WTC11 (cell line): ENCODE data around the gene MED10. TPM values are rescaled to one million over a fixed set of nuclear protein-coding genes. Genes with fewer than 3 reads are reported as not detected.

Experiments
- ATAC-seq: fragments of 200-7000 bp; cut with Tn5 transposase; 2 replicates; pipeline ENCODE4 v1.10.0; 2021; ENCODE audit warnings: mild to moderate bottlenecking, moderate library complexity
- CTCF ChIA-PET: fragments of 300-600 bp; sonication (Branson Sonifier 250); formaldehyde crosslinking; loops from one replicate; lab custom pipeline; 2021; ENCODE audit warnings: antibody characterized with exemption; lab: Charles Lee
- POLR2A ChIA-PET: fragments of 350-600 bp; sonication (Branson Sonifier 250); formaldehyde crosslinking; loops from one replicate; lab custom pipeline; 2021; ENCODE audit warnings: antibody characterized with exemption; lab: Charles Lee
- DNase-seq: peaks from one replicate; pipeline ENCODE4 v3.0.0; 2021; ENCODE audit warnings: low spot score
- H3K27ac Mint-ChIP-seq: 2 replicates; pipeline ENCODE4 v1.8.0; 2021; ENCODE audit warnings: mixed read lengths
- H3K27me3 Mint-ChIP-seq: 2 replicates; pipeline ENCODE4 v1.8.0; 2021; ENCODE audit warnings: low read depth, mild to moderate bottlenecking, moderate library complexity, mixed read lengths
- H3K36me3 Mint-ChIP-seq: 2 replicates; pipeline ENCODE4 v1.8.0; 2021; ENCODE audit warnings: mixed read lengths
- H3K4me1 Mint-ChIP-seq: 2 replicates; pipeline ENCODE4 v1.8.0; 2022; ENCODE audit warnings: mixed read lengths
- H3K4me3 Mint-ChIP-seq: 2 replicates; pipeline ENCODE4 v1.8.0; 2021; ENCODE audit warnings: mild to moderate bottlenecking, moderate library complexity, mixed read lengths
- H3K9me3 Mint-ChIP-seq: 2 replicates; pipeline ENCODE4 v1.8.0; 2021; ENCODE audit warnings: mixed read lengths
- CBFB ChIP-seq: sonication (generic); formaldehyde crosslinking; IDR thresholded peaks from 2 replicates; pipeline ENCODE4 v1.8.1; 2022; ENCODE audit warnings: mild to moderate bottlenecking, low read depth, missing genetic modification reagents
- CREB1 ChIP-seq: sonication (generic); formaldehyde crosslinking; IDR thresholded peaks from 2 replicates; pipeline ENCODE4 v1.8.0; 2023; ENCODE audit warnings: mild to moderate bottlenecking, missing genetic modification reagents
- FOXP1 ChIP-seq: sonication (generic); formaldehyde crosslinking; IDR thresholded peaks from 2 replicates; pipeline ENCODE4 v1.8.0; 2022; ENCODE audit warnings: missing genetic modification reagents, mild to moderate bottlenecking, moderate library complexity, borderline replicate concordance
- GABPB1 ChIP-seq: sonication (generic); formaldehyde crosslinking; IDR thresholded peaks from 2 replicates; pipeline ENCODE4 v1.8.1; 2023; ENCODE audit warnings: mild to moderate bottlenecking, missing genetic modification reagents
- KAT7 ChIP-seq: sonication (generic); formaldehyde crosslinking; IDR thresholded peaks from 2 replicates; pipeline ENCODE4 v1.8.1; 2023; ENCODE audit warnings: missing genetic modification reagents, mild to moderate bottlenecking, borderline replicate concordance
- NFATC4 ChIP-seq: fragments of 250-450 bp; sonication (Bioruptor Pico); IDR thresholded peaks from 2 replicates; pipeline ENCODE4 v1.9.0; 2021; ENCODE audit warnings: mild to moderate bottlenecking
- RORB ChIP-seq: fragments of 250-450 bp; sonication (Bioruptor Pico); IDR thresholded peaks from 2 replicates; pipeline ENCODE4 v1.9.0; 2021; ENCODE audit warnings: mild to moderate bottlenecking
- TEAD4 ChIP-seq: sonication (generic); formaldehyde crosslinking; IDR thresholded peaks from 2 replicates; pipeline ENCODE4 v1.8.0; 2022; ENCODE audit warnings: mild to moderate bottlenecking, missing genetic modification reagents
- ZNF121 ChIP-seq: sonication (generic); formaldehyde crosslinking; IDR thresholded peaks from 2 replicates; pipeline ENCODE4 v1.8.0; 2023; ENCODE audit warnings: missing genetic modification reagents
- total RNA-seq: library from RNA; stranded (reverse); gene quantifications from 3 replicates; pipeline ENCODE4 v1.2.3, GENCODE V29; 2021
- TF ChIP-seq, protein P1 (sequence below): sonication (generic); formaldehyde crosslinking; IDR thresholded peaks from 2 replicates; pipeline ENCODE4 v1.8.1; 2023; ENCODE audit warnings: mild to moderate bottlenecking, missing genetic modification reagents
- TF ChIP-seq, protein P2 (sequence below): sonication (generic); formaldehyde crosslinking; IDR thresholded peaks from 2 replicates; pipeline ENCODE4 v1.8.0; 2023; ENCODE audit warnings: missing genetic modification reagents
- TF ChIP-seq, protein P3 (sequence below): fragments of 200-600 bp; IDR thresholded peaks from 2 replicates; pipeline ENCODE4 v1.8.0; 2022; ENCODE audit warnings: antibody characterized with exemption
- TF ChIP-seq, protein P4 (sequence below): sonication (generic); formaldehyde crosslinking; IDR thresholded peaks from 2 replicates; pipeline ENCODE4 v1.8.0; 2022; ENCODE audit warnings: mild to moderate bottlenecking, missing genetic modification reagents
- TF ChIP-seq, protein P5 (sequence below): sonication (generic); formaldehyde crosslinking; IDR thresholded peaks from 2 replicates; pipeline ENCODE4 v1.8.1; 2023; ENCODE audit warnings: mild to moderate bottlenecking, missing genetic modification reagents

Gene MED10
- total RNA-seq, 1 experiment from 2014 or later: 17.2 TPM

DNA sequence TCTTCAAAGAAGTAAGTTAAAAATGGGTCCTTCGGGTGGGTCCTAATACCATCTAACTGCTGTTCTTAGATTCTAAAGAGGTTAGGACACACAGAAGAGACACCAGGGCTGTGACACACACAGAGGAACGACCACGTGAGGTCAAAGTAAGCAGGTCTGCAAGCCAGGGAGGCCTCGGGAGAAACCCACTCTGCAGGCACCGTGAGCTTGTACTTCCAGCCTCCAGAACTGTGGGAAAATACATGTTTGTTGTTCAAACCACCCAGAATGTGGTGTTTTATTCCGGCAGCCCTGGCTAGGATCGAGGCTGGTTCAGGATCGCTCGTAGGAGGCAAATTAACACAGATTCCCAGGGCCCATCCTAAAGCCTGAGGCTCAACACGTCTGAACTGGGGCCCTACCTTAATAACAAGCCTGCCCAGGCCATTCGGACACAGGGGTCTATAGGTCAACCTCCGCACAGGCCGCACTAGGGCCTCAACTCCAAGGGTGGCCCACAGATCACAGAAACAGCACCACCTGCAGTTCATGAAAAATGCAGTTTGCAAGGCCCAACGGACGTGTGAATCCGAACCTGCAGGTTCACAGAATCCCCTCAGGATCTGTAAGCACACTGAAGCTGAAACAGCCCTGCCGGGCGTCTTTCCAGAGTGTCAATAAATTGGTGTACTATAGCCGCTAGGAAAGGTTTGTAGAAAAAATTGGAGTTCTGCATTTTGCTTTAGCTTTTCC is 7.1 kb downstream of the MED10 start (continued):
- TF ChIP-seq, protein P1, sequence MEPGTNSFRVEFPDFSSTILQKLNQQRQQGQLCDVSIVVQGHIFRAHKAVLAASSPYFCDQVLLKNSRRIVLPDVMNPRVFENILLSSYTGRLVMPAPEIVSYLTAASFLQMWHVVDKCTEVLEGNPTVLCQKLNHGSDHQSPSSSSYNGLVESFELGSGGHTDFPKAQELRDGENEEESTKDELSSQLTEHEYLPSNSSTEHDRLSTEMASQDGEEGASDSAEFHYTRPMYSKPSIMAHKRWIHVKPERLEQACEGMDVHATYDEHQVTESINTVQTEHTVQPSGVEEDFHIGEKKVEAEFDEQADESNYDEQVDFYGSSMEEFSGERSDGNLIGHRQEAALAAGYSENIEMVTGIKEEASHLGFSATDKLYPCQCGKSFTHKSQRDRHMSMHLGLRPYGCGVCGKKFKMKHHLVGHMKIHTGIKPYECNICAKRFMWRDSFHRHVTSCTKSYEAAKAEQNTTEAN (CRISPR knock-in tag): no peak

DNA sequence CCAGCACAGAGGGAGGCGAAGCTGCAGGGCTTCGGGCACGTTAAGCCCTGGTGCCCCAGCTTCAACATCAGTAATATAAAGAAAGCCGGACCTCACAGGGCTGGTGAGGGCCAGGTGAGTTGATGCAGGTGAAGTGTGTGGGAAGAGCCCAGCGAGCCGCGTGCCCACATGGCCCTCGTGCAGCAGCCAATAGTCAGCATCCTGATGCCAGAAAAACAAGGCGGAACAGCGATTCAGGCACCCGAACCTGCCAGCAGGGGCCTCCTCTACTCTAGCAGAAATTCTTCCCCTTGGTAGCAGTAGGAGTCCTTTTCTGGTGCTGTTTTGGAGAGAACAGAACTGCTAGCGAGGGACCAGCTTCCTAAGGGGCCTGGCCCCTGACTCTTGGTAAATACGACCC is 7.8 kb downstream of the MED10 start:
- H3K27me3 Mint-ChIP-seq: no peaks in the 10 kb centered on the region
- DNase-seq: no peak
- no peak for TF ChIP-seq GABPB1
- TF ChIP-seq RORB (CRISPR knock-in tag): no peak
- TF ChIP-seq NFATC4: no peak
- no peak for TF ChIP-seq CBFB (CRISPR knock-in tag)
- no peak for TF ChIP-seq TEAD4 (CRISPR knock-in tag)
- TF ChIP-seq, all 79 proteins: peak for 0
- ChIA-PET POLR2A (no interaction called here), CTCF (interaction anchor here (1.3 kb wide), 1 partner anchor 65 kb away, joined by 4 read pairs; no protein-coding TSS in a partner anchor)
- Mint-ChIP-seq H3K27ac (no peak overlapping the region), H3K9me3 (no peaks in the 10 kb centered on the region), H3K36me3 (peaks cover 55% of the 10 kb centered on the region), H3K4me1 (no peaks in the 10 kb centered on the region), H3K4me3 (no peak overlapping the region)
- no peak; the same call in 1 of the 2 replicates for ATAC-seq

DNA sequence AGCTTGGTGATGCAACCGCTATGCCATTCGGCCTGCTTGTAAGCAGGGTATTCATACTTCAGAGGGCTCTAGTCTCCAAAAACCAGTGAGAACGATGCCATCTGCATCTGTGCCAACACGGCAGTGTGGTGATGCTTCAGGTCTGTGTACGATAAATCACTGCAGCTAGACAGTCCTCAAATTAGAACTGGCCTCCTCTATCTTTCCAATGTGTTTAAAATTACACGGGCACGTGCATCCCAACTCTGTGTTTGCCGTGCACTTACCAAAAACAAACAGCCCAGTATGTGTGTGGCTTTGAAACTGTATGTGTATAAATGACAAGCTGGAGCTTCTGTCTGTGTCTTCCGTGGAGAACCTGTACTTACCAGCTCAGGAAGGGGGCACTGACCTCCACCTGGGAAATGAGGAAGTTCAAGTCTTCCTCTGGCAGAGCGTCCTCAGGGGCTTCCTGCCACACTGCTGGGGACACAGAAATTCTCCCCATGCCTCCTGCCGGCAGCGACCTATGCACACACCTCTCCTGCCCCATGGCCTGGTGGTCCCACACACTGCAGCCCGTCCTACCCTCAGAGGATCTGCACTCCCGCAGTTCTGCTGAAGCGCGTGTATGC is 12.3 kb downstream of the MED10 start:
- no peak overlapping the region for H3K4me3 Mint-ChIP-seq
- H3K27me3 Mint-ChIP-seq: no peaks in the 10 kb centered on the region
- peaks cover 16% of the 10 kb centered on the region for H3K36me3 Mint-ChIP-seq
- POLR2A ChIA-PET: no interaction called here
- no peaks in the 10 kb centered on the region for H3K9me3 Mint-ChIP-seq
- ATAC-seq (no peak), DNase-seq (no peak)
- no peak for TF ChIP-seq KAT7 (CRISPR knock-in tag)
- TF ChIP-seq, protein P2, sequence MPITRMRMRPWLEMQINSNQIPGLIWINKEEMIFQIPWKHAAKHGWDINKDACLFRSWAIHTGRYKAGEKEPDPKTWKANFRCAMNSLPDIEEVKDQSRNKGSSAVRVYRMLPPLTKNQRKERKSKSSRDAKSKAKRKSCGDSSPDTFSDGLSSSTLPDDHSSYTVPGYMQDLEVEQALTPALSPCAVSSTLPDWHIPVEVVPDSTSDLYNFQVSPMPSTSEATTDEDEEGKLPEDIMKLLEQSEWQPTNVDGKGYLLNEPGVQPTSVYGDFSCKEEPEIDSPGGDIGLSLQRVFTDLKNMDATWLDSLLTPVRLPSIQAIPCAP (CRISPR knock-in tag): no peak
- TF ChIP-seq, protein P3, sequence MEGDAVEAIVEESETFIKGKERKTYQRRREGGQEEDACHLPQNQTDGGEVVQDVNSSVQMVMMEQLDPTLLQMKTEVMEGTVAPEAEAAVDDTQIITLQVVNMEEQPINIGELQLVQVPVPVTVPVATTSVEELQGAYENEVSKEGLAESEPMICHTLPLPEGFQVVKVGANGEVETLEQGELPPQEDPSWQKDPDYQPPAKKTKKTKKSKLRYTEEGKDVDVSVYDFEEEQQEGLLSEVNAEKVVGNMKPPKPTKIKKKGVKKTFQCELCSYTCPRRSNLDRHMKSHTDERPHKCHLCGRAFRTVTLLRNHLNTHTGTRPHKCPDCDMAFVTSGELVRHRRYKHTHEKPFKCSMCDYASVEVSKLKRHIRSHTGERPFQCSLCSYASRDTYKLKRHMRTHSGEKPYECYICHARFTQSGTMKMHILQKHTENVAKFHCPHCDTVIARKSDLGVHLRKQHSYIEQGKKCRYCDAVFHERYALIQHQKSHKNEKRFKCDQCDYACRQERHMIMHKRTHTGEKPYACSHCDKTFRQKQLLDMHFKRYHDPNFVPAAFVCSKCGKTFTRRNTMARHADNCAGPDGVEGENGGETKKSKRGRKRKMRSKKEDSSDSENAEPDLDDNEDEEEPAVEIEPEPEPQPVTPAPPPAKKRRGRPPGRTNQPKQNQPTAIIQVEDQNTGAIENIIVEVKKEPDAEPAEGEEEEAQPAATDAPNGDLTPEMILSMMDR: no peak
- TF ChIP-seq CREB1 (CRISPR knock-in tag): no peak
- no peak for TF ChIP-seq CBFB (CRISPR knock-in tag)
- TF ChIP-seq, protein P4, sequence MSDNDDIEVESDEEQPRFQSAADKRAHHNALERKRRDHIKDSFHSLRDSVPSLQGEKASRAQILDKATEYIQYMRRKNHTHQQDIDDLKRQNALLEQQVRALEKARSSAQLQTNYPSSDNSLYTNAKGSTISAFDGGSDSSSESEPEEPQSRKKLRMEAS (CRISPR knock-in tag): no peak
- TF ChIP-seq, protein P5, sequence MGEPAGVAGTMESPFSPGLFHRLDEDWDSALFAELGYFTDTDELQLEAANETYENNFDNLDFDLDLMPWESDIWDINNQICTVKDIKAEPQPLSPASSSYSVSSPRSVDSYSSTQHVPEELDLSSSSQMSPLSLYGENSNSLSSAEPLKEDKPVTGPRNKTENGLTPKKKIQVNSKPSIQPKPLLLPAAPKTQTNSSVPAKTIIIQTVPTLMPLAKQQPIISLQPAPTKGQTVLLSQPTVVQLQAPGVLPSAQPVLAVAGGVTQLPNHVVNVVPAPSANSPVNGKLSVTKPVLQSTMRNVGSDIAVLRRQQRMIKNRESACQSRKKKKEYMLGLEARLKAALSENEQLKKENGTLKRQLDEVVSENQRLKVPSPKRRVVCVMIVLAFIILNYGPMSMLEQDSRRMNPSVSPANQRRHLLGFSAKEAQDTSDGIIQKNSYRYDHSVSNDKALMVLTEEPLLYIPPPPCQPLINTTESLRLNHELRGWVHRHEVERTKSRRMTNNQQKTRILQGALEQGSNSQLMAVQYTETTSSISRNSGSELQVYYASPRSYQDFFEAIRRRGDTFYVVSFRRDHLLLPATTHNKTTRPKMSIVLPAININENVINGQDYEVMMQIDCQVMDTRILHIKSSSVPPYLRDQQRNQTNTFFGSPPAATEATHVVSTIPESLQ (CRISPR knock-in tag): no peak
- TF ChIP-seq FOXP1 (CRISPR knock-in tag): no peak
- TF ChIP-seq ZNF121 (CRISPR knock-in tag): no peak
- H3K4me1 Mint-ChIP-seq: no peaks in the 10 kb centered on the region
- no peak overlapping the region for H3K27ac Mint-ChIP-seq
- CTCF ChIA-PET: interaction anchor here (1.4 kb wide), 1 partner anchor 69 kb away, joined by 4 read pairs; no protein-coding TSS in a partner anchor
